Spleen (tissue), 11 donors: ENCODE data around the gene MMP14. TPM values are rescaled to one million over a fixed set of nuclear protein-coding genes. Genes with fewer than 3 reads are reported as not detected.

ENCODE experiments used
- DNase-seq: peaks from one replicate; pipeline ENCODE4 v3.0.0-alpha.2; 2020
- H3K27ac ChIP-seq, 8 donors: fragments of 200-600 bp; sonication (generic) in 7 of 8; 1 replicate in 4 of 8; 2 replicates in 4 of 8; pipeline versions ENCODE4 v1.5.0 to v1.8.0; 2016 to 2021; ENCODE audit warnings: inconsistent platforms in 4 of 8, mild to moderate bottlenecking in 4 of 8, moderate library complexity in 1 of 8
- H3K27me3 ChIP-seq, 7 donors: fragments of 200-600 bp; sonication (generic) in 6 of 7; replicated peaks in 1 of 7; 1 replicate in 4 of 7; 2 replicates in 3 of 7; pipeline versions ENCODE4 v1.5.0 to v1.8.0; 2016 to 2021; ENCODE audit warnings: inconsistent platforms in 3 of 7, mild to moderate bottlenecking in 1 of 7
- H3K36me3 ChIP-seq, 6 donors: fragments of 200-600 bp; sonication (generic) in 5 of 6; 1 replicate in 4 of 6; 2 replicates in 2 of 6; pipeline versions ENCODE4 v1.5.0 to v1.8.0; 2016 to 2021; ENCODE audit warnings: inconsistent platforms in 2 of 6
- H3K4me1 ChIP-seq, 6 donors: fragments of 200-600 bp; sonication (generic) in 5 of 6; 1 replicate in 3 of 6; 2 replicates in 3 of 6; pipeline versions ENCODE4 v1.5.0 to v1.8.0; 2016 to 2021; ENCODE audit warnings: inconsistent platforms in 3 of 6
- H3K4me3 ChIP-seq, 8 donors: fragments of 200-600 bp; sonication (generic) in 7 of 8; 1 replicate in 4 of 8; 2 replicates in 4 of 8; pipeline versions ENCODE4 v1.5.0 to v1.8.0; 2016 to 2021; ENCODE audit warnings: inconsistent platforms in 4 of 8, mild to moderate bottlenecking in 4 of 8, moderate library complexity in 2 of 8
- H3K9me3 ChIP-seq, 8 donors: fragments of 200-600 bp; sonication (generic) in 7 of 8; 1 replicate in 4 of 8; 2 replicates in 4 of 8; pipeline versions ENCODE4 v1.5.0 to v1.8.0; 2016 to 2021; ENCODE audit warnings: inconsistent platforms in 4 of 8
- CTCF ChIP-seq, 11 experiments: fragments of 200-600 bp in 7 of 11; fragments of 450-650 bp in 4 of 11; sonication (generic) in 4 of 11; IDR thresholded peaks in 8 of 11; conservative IDR thresholded peaks in 3 of 11; 1 replicate in 7 of 11; 2 replicates in 4 of 11; pipeline versions ENCODE4 v1.4.0 to v1.8.0; 2016 to 2021; ENCODE audit warnings: antibody characterized with exemption in 11 of 11, inconsistent platforms in 4 of 11, mild to moderate bottlenecking in 1 of 11
- POLR2A ChIP-seq, 3 donors: fragments of 450-650 bp; IDR thresholded peaks; one replicate each; pipeline ENCODE4 v1.5.1; 2017; ENCODE audit warnings: antibody characterized with exemption in 3 of 3, mild to moderate bottlenecking in 1 of 3
- POLR2AphosphoS5 ChIP-seq, 3 donors: sonication (generic); formaldehyde crosslinking; IDR thresholded peaks; one replicate each; pipeline ENCODE4 v1.5.1; 2017; ENCODE audit warnings: antibody characterized with exemption in 3 of 3
- WGBS, 5 donors: extraction: QIAGEN DNeasy Blood & Tissue Kit in 3 of 5; methylation state at CpG; one replicate each; pipeline versions ENCODE4 v1.1.5 to v1.1.7; 2013 to 2018; 5-methylcytosine and 5-hydroxymethylcytosine counted together
- intact Hi-C: fragments of 100-400 bp; cut with DNase I; formaldehyde crosslinking; loops from one replicate; pipeline ENCODE4 v1.15.0; 2023; ENCODE audit warnings: low total_unique reads
- polyA plus RNA-seq, 3 donors: library from polyadenylated mRNA; stranded (reverse); fragments of 200-250 nt; gene quantifications; one replicate each; pipeline ENCODE4 v1.2.1, GENCODE V29; 2013
- total RNA-seq, 7 donors: library from RNA; depleted of rRNA in 3 of 7; stranded (reverse); fragments of >200 nt in 3 of 7; fragmentation: NEBNext Ultra II Directional in 4 of 7; extraction: Animal tissue kit (Norgen Biotek cat#: 25700) in 4 of 7; gene quantifications; one replicate each; pipeline versions ENCODE4 v1.1.0 to v1.2.1, GENCODE V29; 2016 to 2021
- donor health status: healthy with polysubstance abuse.
- donor health status: DM: no; HTN: no; CAD: no; lungs with moderate emphysema.
- donor health status: DM: no; HTN: no; CAD: no.
- donor health status: Bipolar disorder and iron deficiency.
- donor health status: healthy.
- donor health status: DM: no; HTN: no; CAD: no.
- donor health status: DM: yes; HTN: yes; CAD: no.

MMP14 gene
- total and polyA plus RNA-seq, 10 donors, result 6.6 to 126 (median 60.9) TPM

- peaks cover 0 to 54% (median 29%) of the 10 kb centered on the region in 6 donors for H3K36me3 ChIP-seq
- no peak overlapping the region for H3K4me3 ChIP-seq
- DNase-seq, result no peak
- peaks cover 0 to 80% (median 40%) of the 10 kb centered on the region in 6 donors for H3K4me1 ChIP-seq
- H3K27ac ChIP-seq, result no peak overlapping the region
- TF ChIP-seq POLR2AphosphoS5 (IDR thresholded peaks at IDR 0.05), result peak in 1 of 3 donors; percentile 11
- no peak for TF ChIP-seq POLR2A (IDR thresholded peaks at IDR 0.05)
- intact Hi-C loops, result no loop called here
- no peaks in the 10 kb centered on the region for H3K9me3 ChIP-seq
- H3K27me3 ChIP-seq, result peaks cover 0 to 25% (median 0%) of the 10 kb centered on the region in 7 donors
- 93 to 96% (median 95%) methylated on average over 4 to 9 of the region's 9 CpGs for WGBS, 5 donors
These were observed 4.9 kb downstream of the MMP14 start for GRCh38 chr14:22841311-22841710.

- no peaks in the 10 kb centered on the region for H3K9me3 ChIP-seq
- no peak overlapping the region for H3K4me3 ChIP-seq
- DNase-seq, result no peak
- H3K4me1 ChIP-seq, result peaks cover 0 to 80% (median 41%) of the 10 kb centered on the region in 6 donors
- peaks cover 0 to 59% (median 29%) of the 10 kb centered on the region in 6 donors for H3K36me3 ChIP-seq
- H3K27ac ChIP-seq, result no peak overlapping the region
- no peak for TF ChIP-seq CTCF (IDR thresholded peaks at IDR 0.05 in 8 of 11, conservative IDR thresholded peaks at IDR 0.05 in 3 of 11)
- no peak for TF ChIP-seq POLR2A (IDR thresholded peaks at IDR 0.05)
- intact Hi-C loops, result no loop called here
- 86 to 89% (median 87%) methylated on average over 8 of the region's 8 CpGs for WGBS, 5 donors
- peaks cover 0 to 24% (median 0%) of the 10 kb centered on the region in 7 donors for H3K27me3 ChIP-seq
These were observed 5.4 kb downstream of the MMP14 start for GRCh38 chr14:22841769-22842168.

DNA sequence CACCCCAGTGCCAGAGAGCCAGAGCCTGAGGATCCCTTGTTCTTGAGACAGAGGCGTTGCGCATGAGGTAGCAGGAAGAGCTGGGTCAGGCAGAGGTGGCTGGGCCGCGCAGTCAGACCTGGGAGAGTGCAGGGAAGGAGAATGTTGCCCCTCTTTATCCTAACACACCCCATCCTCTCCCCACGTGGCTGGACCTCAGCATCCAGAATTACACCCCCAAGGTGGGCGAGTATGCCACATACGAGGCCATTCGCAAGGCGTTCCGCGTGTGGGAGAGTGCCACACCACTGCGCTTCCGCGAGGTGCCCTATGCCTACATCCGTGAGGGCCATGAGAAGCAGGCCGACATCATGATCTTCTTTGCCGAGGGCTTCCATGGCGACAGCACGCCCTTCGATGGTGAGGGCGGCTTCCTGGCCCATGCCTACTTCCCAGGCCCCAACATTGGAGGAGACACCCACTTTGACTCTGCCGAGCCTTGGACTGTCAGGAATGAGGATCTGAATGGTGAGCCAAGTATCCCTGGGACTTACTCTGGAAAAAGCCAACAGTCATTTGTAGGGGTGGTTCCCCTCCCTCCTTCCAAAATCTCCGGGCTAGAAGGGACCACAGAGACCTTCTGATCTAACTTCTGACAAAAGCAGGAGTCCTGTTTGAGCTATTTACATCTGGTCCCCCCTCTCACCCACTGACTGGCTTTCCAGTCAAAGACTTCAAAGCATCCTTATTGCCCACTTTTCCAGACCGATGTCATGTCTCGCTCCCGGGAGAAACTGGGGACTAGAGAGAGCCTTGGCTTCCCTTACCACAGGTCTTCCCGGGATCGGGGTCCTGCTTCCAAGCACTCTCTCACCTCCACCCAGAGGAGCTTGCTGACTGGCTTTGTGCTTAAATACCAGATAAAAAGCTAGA lies 6.1 kb downstream of the MMP14 start:
- Histone ChIP-seq H3K4me1 (peaks cover 0 to 80% (median 43%) of the 10 kb centered on the region in 6 donors), H3K4me3 (no peak overlapping the region), H3K27ac (peak overlapping the region in 1 of 8 donors; percentile 8), H3K27me3 (peaks cover 0 to 22% (median 0%) of the 10 kb centered on the region in 7 donors), H3K36me3 (peaks cover 0 to 64% (median 29%) of the 10 kb centered on the region in 6 donors), H3K9me3 (no peaks in the 10 kb centered on the region)
- intact Hi-C loops, result no loop called here
- TF ChIP-seq POLR2AphosphoS5 (IDR thresholded peaks at IDR 0.05), result peak in 2 of 3 donors; percentile 20 to 43
- TF ChIP-seq POLR2A (IDR thresholded peaks at IDR 0.05), result no peak
- 86 to 94% (median 91%) methylated on average over 28 of the region's 28 CpGs for WGBS, 5 donors
- DNase-seq, result no peak

- peaks cover 3 to 80% (median 44%) of the 10 kb centered on the region in 6 donors for H3K4me1 ChIP-seq
- peaks cover 0 to 20% (median 0%) of the 10 kb centered on the region in 7 donors for H3K27me3 ChIP-seq
- 80 to 88% (median 85%) methylated on average over 20 to 21 of the region's 21 CpGs for WGBS, 5 donors
- no peaks in the 10 kb centered on the region for H3K9me3 ChIP-seq
- peaks cover 0 to 64% (median 29%) of the 10 kb centered on the region in 6 donors for H3K36me3 ChIP-seq
- H3K4me3 ChIP-seq, result no peak overlapping the region
- intact Hi-C loops, result no loop called here
- peak; percentile 17 for DNase-seq
- TF ChIP-seq POLR2AphosphoS5 (IDR thresholded peaks at IDR 0.05), result peak in 1 of 3 donors; percentile 9
- no peak for TF ChIP-seq POLR2A (IDR thresholded peaks at IDR 0.05)
- no peak overlapping the region for H3K27ac ChIP-seq
These were observed 6.9 kb downstream of the MMP14 start for GRCh38 chr14:22843123-22843925.

DNA sequence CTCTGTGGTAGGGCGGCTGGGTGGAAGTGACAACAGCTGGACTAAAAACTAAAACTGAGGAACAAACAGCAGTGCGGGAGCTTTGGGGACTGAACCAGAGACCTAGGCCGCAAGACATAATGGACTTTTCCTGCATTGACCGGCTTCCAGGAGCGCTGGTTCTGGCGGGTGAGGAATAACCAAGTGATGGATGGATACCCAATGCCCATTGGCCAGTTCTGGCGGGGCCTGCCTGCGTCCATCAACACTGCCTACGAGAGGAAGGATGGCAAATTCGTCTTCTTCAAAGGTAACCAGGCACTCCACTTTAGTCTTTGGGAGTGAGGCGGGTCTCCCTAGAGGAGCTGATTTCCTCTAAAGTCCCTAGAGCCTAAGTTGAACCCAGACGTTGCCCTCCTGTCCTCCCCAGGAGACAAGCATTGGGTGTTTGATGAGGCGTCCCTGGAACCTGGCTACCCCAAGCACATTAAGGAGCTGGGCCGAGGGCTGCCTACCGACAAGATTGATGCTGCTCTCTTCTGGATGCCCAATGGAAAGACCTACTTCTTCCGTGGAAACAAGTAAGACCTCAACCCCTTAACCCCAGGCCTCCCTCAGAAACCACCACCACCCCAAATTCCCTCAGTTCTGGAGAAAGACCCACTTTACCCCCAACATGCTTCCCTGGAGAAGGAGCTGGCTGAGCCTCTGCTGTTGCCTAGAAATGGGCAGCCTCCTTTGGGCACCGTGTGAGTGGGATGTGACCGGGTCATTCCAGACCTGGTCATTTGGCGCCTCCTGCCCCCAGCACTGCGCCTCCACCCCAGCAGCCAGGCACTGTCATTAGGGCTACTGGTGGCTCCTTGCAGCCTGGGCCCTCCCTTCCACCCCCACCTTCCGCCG lies 8.1 kb downstream of the MMP14 start:
- Histone ChIP-seq H3K36me3 (peaks cover 0 to 64% (median 29%) of the 10 kb centered on the region in 6 donors), H3K4me3 (no peak overlapping the region), H3K9me3 (no peaks in the 10 kb centered on the region), H3K27me3 (peaks cover 0 to 14% (median 0%) of the 10 kb centered on the region in 7 donors), H3K4me1 (peaks cover 3 to 80% (median 45%) of the 10 kb centered on the region in 6 donors), H3K27ac (peak overlapping the region in 2 of 8 donors; percentile 11 to 75)
- 81 to 94% (median 89%) methylated on average over 20 to 22 of the region's 22 CpGs for WGBS, 5 donors
- TF ChIP-seq CTCF (IDR thresholded peaks at IDR 0.05 in 8 of 11, conservative IDR thresholded peaks at IDR 0.05 in 3 of 11) (no peak), POLR2AphosphoS5 (IDR thresholded peaks at IDR 0.05) (peak in 1 of 3 donors; percentile 14), POLR2A (IDR thresholded peaks at IDR 0.05) (no peak)
- peak; percentile 56 for DNase-seq
- intact Hi-C loops, result no loop called here
